ENCODE results near the gene INPP5A.

INPP5A gene

GRCh38 chr10:132515811-132516726 is 21.5 kb upstream of the INPP5A start:
- TF ChIP-seq MAX (IDR thresholded peaks at IDR 0.05) (no peak), EGR1 (IDR thresholded peaks at IDR 0.05) (no peak), RAD21 (IDR thresholded peaks at IDR 0.05; ENCODE audit: low read depth) (no peak), TAF1 (IDR thresholded peaks at IDR 0.05; ENCODE audit: low read depth) (no peak), REST (IDR thresholded peaks at IDR 0.05; ENCODE audit: low read depth) (no peak), NFIC (IDR thresholded peaks at IDR 0.05) (no peak), EP300 (IDR thresholded peaks at IDR 0.05; ENCODE audit: borderline replicate concordance) (no peak)
- TF ChIP-seq, protein P1, sequence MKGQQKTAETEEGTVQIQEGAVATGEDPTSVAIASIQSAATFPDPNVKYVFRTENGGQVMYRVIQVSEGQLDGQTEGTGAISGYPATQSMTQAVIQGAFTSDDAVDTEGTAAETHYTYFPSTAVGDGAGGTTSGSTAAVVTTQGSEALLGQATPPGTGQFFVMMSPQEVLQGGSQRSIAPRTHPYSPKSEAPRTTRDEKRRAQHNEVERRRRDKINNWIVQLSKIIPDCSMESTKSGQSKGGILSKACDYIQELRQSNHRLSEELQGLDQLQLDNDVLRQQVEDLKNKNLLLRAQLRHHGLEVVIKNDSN (IDR thresholded peaks at IDR 0.05): no peak

DNA sequence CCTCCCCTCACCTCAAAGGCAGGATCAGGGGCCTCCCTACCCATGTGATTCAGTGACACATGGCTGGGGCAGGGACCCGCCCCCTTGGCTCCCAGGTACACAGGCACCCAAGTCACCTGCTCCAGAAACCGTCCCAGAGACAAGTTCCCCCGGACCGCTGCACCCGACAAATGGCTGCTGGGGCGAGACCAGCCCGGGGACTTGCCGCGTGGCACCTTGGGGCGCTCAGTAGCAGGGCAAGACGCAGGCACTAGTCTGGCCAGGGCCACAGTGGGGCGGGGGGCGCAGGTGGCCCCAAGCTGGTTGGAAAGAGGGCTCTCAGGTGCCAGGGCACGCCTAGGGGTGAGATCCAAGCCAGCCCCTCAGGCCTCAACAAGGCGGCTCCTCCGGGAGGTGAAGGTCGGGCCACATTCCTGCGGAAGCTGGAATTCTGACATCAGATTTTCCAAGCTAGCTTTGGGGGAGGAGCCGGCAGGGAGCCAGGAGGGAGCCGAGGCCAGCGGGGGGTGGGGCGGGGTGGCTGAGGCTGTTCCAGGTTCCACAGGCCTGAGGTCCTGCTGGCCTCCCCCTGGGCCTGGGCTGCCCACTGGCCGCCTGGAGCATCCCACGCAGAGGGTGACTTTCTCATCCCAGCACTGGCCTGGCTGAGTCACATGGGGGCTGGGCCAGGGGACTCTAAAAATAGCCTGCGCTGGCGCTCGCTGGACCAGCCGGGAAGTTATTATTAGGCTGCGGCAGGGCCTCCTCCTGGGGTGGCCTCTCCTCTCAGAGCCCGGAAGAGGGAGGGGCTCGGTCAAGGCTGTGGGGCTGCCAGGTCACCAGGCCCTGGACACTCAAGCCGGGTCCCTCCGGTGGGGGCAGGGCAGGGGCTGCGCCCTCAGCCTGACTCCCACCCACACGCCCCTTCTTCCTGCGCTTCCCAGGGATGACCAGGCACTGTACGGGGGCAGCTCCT is 20.5 kb upstream of the INPP5A start:
- no peak; the same call in 1 of the 2 replicates for TF ChIP-seq TAF1 (IDR thresholded peaks at IDR 0.05; ENCODE audit: low read depth)
- peak; percentile 63 for TF ChIP-seq YY1 (IDR thresholded peaks at IDR 0.05; ENCODE audit: low read depth)
- TF ChIP-seq TCF12 (IDR thresholded peaks at IDR 0.05; ENCODE audit: low read depth): peak; percentile 99
- TF ChIP-seq TEAD4 (IDR thresholded peaks at IDR 0.05): peak; percentile 99
- TF ChIP-seq EP300 (IDR thresholded peaks at IDR 0.05; ENCODE audit: borderline replicate concordance): peak; percentile 98
- TF ChIP-seq, protein P1 (IDR thresholded peaks at IDR 0.05): peak; percentile 87
- TF ChIP-seq MAX (IDR thresholded peaks at IDR 0.05): peak; percentile 87
- TF ChIP-seq RAD21 (IDR thresholded peaks at IDR 0.05; ENCODE audit: low read depth): peak; percentile 25; the same call in 1 of the 2 replicates
- peak; percentile 91 for TF ChIP-seq FOXM1 (IDR thresholded peaks at IDR 0.05; ENCODE audit: borderline replicate concordance, low read depth)
- 0 out of 2 replicates have a peak, but pooled peaks have one; percentile 18 for TF ChIP-seq CREB1 (IDR thresholded peaks at IDR 0.05; ENCODE audit: low read depth)
- TF ChIP-seq REST (IDR thresholded peaks at IDR 0.05; ENCODE audit: low read depth): peak; percentile 31
- TF ChIP-seq NFIC (IDR thresholded peaks at IDR 0.05): peak; percentile 99
- TF ChIP-seq ZBTB7A (IDR thresholded peaks at IDR 0.05; ENCODE audit: low read depth): peak; percentile 95
- TF ChIP-seq EGR1 (IDR thresholded peaks at IDR 0.05): peak; percentile 98
- no peak; the same call in 1 of the 2 replicates for TF ChIP-seq CEBPB (IDR thresholded peaks at IDR 0.05)

GRCh38 chr10:132517951-132518521 is 19.6 kb upstream of the INPP5A start:
- TF ChIP-seq TEAD4 (IDR thresholded peaks at IDR 0.05): no peak
- no peak for TF ChIP-seq TAF1 (IDR thresholded peaks at IDR 0.05; ENCODE audit: low read depth)
- TF ChIP-seq ZBTB7A (IDR thresholded peaks at IDR 0.05; ENCODE audit: low read depth): peak; percentile 38; the same call in 1 of the 2 replicates

DNA sequence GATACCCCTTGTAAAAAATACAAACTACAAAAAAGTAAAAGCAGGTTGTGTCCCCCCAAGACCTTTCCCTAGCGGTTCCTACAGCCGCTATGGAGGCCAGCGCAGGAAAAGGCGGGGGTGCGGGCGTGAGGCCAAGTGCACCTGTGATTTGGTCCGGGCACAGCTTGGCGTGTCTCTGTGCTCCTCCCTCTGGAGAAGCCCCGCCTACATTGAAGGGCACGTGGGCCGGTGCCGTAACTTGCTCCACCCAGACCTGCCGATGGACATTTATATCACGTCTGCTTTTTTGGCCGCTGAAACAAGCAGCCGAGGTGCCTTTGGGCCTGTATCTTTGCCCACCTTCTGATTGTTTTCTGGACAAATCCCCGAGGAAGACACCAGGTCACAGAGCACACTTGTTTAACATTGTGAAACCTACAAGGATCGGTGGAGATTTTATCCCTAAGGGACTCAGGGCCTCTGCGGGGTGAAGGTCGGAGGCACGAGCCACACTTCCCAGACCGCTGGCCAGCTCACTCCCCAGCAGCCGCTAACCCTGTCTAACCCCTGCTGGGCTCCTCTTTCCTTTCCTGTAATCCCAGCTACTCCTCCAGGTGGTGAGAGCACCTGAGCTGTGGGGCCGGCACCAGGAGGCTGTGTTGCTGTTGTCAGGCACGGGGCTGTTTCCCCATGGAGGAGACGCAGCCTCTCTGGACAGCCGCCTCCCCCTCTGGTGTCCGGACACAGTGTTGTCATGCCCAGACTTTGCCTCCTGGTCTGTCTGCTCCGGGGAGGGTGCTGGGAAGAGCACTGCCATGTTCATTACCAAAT is 18.8 kb upstream of the INPP5A start:
- TF ChIP-seq CREB1 (IDR thresholded peaks at IDR 0.05; ENCODE audit: low read depth) (no peak), RAD21 (IDR thresholded peaks at IDR 0.05; ENCODE audit: low read depth) (0 out of 2 replicates have a peak, but pooled peaks have one; percentile 24), EGR1 (IDR thresholded peaks at IDR 0.05) (peak; percentile 41; the same call in 1 of the 2 replicates), EP300 (IDR thresholded peaks at IDR 0.05; ENCODE audit: borderline replicate concordance) (peak; percentile 39; the same call in 1 of the 2 replicates), NFIC (IDR thresholded peaks at IDR 0.05) (peak; percentile 93), TCF12 (IDR thresholded peaks at IDR 0.05; ENCODE audit: low read depth) (no peak; the same call in none of the 2 replicates), MAX (IDR thresholded peaks at IDR 0.05) (peak; percentile 84), FOXM1 (IDR thresholded peaks at IDR 0.05; ENCODE audit: borderline replicate concordance, low read depth) (no peak), ZBTB7A (IDR thresholded peaks at IDR 0.05; ENCODE audit: low read depth) (0 out of 2 replicates have a peak, but pooled peaks have one; percentile 14), YY1 (IDR thresholded peaks at IDR 0.05; ENCODE audit: low read depth) (peak; percentile 81), TEAD4 (IDR thresholded peaks at IDR 0.05) (no peak)
- TF ChIP-seq, protein P1 (IDR thresholded peaks at IDR 0.05): peak; percentile 92
